Transverse colon (tissue), 4 donors: ENCODE measurements around the gene PCDHB9.

Experiments used
- POLR2A ChIP-seq: fragments of 450-650 bp; IDR thresholded peaks from one replicate; pipeline ENCODE4 v1.6.1; 2016; ENCODE audit warnings: antibody characterized with exemption, mild to moderate bottlenecking, moderate library complexity
- POLR2AphosphoS5 ChIP-seq, 3 donors: sonication (generic); formaldehyde crosslinking; IDR thresholded peaks; one replicate each; pipeline ENCODE4 v1.6.1; 2016; ENCODE audit warnings: antibody characterized with exemption in 3 of 3
- TF ChIP-seq, protein P1 (sequence below), 5 experiments: fragments of 200-600 bp in 3 of 5; fragments of 450-650 bp in 2 of 5; sonication (generic) in 3 of 5; IDR thresholded peaks; 1 replicate in 2 of 5; 2 replicates in 3 of 5; pipeline ENCODE4 v1.5.1; 2016 to 2017; ENCODE audit warnings: antibody characterized with exemption in 5 of 5, inconsistent platforms in 3 of 5, mild to moderate bottlenecking in 2 of 5, moderate library complexity in 1 of 5

- TF ChIP-seq, protein P1, sequence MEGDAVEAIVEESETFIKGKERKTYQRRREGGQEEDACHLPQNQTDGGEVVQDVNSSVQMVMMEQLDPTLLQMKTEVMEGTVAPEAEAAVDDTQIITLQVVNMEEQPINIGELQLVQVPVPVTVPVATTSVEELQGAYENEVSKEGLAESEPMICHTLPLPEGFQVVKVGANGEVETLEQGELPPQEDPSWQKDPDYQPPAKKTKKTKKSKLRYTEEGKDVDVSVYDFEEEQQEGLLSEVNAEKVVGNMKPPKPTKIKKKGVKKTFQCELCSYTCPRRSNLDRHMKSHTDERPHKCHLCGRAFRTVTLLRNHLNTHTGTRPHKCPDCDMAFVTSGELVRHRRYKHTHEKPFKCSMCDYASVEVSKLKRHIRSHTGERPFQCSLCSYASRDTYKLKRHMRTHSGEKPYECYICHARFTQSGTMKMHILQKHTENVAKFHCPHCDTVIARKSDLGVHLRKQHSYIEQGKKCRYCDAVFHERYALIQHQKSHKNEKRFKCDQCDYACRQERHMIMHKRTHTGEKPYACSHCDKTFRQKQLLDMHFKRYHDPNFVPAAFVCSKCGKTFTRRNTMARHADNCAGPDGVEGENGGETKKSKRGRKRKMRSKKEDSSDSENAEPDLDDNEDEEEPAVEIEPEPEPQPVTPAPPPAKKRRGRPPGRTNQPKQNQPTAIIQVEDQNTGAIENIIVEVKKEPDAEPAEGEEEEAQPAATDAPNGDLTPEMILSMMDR (IDR thresholded peaks at IDR 0.05) = peak in 2 of 5 experiments; percentile 15 to 25
- no peak for TF ChIP-seq POLR2AphosphoS5 (IDR thresholded peaks at IDR 0.05)
- TF ChIP-seq POLR2A = no peak
Measured at GRCh38 chr5:141172381-141173204, 14.4 kb upstream of the PCDHB9 start, which contains the start of gene PCDHB7.
